ENCODE measurements around the gene SHMT2. TPM values are rescaled to one million over a fixed set of nuclear protein-coding genes. Genes with fewer than 3 reads are reported as not detected.

Gene SHMT2
- total RNA-seq, 4 donors from 2014 or later, result 45.2 to 66.4 (median 55.0) TPM

DNA sequence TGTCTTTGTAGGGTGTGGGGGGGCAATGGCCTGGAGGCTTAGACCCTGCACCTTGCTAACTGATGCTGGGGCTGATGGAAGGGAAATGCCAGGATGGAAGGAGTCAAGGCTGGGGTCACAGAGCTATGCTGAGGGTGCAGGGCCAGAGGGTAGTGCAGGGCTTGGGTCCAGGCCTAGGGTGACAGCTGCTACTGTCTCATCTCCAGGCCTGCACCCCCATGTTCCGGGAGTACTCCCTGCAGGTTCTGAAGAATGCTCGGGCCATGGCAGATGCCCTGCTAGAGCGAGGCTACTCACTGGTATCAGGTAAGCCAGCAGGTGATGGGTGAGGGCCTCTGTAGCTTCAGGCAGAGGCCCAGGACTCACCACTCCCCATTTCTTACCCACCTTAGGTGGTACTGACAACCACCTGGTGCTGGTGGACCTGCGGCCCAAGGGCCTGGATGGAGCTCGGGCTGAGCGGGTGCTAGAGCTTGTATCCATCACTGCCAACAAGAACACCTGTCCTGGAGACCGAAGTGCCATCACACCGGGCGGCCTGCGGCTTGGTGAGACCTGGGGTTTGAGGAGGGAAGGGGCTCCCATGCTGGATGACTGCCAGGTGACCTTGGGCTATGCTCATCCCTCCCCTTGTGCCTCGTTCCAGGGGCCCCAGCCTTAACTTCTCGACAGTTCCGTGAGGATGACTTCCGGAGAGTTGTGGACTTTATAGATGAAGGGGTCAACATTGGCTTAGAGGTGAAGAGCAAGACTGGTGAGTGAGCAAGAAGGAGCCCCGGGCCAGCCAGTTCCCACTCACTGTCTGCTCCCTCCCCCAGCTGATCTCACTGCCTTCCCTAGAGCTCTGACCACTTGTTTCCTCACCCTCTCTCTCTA, 4.1 kb downstream of the SHMT2 start:
- TF ChIP-seq, protein P1, sequence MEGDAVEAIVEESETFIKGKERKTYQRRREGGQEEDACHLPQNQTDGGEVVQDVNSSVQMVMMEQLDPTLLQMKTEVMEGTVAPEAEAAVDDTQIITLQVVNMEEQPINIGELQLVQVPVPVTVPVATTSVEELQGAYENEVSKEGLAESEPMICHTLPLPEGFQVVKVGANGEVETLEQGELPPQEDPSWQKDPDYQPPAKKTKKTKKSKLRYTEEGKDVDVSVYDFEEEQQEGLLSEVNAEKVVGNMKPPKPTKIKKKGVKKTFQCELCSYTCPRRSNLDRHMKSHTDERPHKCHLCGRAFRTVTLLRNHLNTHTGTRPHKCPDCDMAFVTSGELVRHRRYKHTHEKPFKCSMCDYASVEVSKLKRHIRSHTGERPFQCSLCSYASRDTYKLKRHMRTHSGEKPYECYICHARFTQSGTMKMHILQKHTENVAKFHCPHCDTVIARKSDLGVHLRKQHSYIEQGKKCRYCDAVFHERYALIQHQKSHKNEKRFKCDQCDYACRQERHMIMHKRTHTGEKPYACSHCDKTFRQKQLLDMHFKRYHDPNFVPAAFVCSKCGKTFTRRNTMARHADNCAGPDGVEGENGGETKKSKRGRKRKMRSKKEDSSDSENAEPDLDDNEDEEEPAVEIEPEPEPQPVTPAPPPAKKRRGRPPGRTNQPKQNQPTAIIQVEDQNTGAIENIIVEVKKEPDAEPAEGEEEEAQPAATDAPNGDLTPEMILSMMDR (IDR thresholded peaks at IDR 0.05), result no peak
- DNase-seq (ENCODE audit: low spot score) (no peak), ATAC-seq (ENCODE audit: low FRiP score) (no peak)

DNA sequence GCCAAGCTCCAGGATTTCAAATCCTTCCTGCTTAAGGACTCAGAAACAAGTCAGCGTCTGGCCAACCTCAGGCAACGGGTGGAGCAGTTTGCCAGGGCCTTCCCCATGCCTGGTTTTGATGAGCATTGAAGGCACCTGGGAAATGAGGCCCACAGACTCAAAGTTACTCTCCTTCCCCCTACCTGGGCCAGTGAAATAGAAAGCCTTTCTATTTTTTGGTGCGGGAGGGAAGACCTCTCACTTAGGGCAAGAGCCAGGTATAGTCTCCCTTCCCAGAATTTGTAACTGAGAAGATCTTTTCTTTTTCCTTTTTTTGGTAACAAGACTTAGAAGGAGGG, 4.7 kb downstream of the SHMT2 start:
- ATAC-seq (ENCODE audit: low FRiP score) (no peak), DNase-seq (ENCODE audit: low spot score) (no peak)
- TF ChIP-seq, protein P1 (IDR thresholded peaks at IDR 0.05), result no peak

DNA sequence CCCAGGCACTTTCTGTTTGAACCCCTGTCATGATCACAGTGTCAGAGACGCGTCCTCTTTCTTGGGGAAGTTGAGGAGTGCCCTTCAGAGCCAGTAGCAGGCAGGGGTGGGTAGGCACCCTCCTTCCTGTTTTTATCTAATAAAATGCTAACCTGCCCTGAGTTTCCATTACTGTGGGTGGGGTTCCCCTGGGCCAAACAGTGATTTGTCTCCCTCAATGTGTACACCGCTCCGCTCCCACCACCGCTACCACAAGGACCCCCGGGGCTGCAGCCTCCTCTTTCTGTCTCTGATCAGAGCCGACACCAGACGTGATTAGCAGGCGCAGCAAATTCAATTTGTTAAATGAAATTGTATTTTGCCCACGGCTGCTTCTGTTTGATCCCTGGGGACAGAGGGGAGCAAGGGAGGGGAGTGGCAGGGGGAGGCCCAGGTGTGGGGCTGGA, 5.1 kb downstream of the SHMT2 start:
- DNase-seq (ENCODE audit: low spot score) (no peak), ATAC-seq (ENCODE audit: low FRiP score) (no peak)
- TF ChIP-seq, protein P1 (IDR thresholded peaks at IDR 0.05), result no peak

DNA sequence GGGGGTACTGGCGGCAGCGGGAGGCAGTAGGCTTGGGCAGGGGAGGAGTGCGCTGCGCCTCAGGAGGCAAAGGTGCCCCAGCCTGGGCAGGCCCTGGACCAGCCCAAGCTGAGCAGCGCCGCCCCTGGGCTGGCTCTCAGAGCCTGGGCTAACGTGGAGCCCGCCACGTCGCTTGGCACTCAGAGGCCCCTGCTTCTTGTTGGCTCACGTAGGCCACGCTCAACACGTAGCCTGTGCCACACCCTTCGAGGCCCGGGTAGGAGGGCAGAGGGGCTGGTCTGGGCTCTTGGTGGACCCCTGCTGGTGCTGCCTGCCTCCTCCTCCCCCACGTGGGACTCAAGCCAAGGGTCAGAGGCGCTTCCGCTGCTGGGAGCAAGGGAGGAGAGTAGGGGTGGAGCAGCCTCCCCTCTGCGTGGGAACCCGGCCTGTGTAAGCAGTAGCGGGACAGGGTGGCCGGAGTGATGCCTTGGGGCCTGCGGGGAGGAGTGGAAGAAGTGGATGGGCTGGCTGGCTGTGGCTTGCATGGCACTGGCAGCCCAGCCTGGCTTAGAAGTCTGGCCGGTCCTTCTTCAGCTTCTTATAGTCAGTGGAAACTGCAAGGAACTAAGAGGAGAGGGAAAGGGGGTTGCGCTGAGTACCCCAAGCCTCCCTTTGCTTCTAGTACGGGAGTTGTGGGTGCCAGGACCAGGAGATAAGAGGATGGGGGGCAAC, 5.7 kb downstream of the SHMT2 start:
- DNase-seq (ENCODE audit: low spot score) (no peak), ATAC-seq (ENCODE audit: low FRiP score) (no peak)
- TF ChIP-seq, protein P1 (IDR thresholded peaks at IDR 0.05), result no peak

DNA sequence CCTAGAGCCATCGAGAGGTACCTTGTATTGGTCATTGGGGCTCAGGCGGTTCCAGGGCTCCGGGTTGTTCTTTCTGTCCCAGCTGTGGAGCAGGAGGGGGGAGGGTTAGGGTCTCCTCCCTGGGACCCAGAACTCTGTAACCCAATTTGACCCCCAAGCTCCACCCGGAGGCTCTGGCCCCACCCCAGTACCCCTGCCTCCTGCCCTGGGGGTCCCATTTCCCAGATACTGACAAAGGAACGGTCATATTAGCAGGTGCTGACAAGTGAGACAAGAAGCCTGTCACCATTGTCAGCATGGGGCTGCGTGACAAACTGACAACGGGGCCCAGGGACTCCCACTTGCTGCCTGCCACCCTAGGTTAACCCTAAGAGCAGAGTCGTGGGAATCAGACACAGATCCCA, 6.2 kb downstream of the SHMT2 start:
- DNase-seq (ENCODE audit: low spot score) (no peak), ATAC-seq (ENCODE audit: low FRiP score) (no peak)
- TF ChIP-seq, protein P1 (IDR thresholded peaks at IDR 0.05), result no peak

DNA sequence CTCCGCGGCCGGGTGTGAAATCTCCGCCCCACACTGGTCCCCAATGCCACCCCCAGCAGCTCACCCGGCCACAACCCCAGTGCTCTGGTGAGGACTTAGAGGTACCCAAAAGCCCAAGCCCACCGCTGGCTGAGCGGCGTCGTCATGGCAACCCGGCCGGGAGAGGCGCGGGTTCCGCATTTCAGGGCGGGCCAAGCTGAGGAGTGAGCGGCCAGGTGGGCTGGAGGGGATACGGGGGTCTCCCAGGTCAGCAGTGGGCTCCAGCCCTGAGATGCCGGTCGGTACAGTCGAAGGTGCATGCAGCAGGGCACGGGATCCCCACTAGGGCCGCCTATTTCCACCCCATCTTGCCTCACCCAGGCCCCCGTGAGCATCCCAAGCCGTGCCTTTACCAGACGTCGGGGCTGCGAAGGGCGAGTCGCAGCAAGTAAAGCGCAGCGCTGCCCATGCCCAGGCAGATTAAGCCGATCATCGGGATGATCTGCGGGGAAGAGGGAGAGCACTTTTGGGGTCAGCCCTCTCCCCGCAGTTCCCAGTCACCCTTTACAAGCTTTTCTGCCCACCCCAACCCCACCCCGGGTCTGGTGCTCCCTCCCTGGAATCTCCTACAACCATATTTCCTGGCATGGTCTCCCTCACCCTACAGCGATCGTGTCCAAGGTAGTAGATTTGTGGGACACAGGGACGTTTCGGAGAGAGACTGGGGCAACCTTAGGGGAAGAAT, 6.9 kb downstream of the SHMT2 start:
- no peak for DNase-seq (ENCODE audit: low spot score)
- ATAC-seq (ENCODE audit: low FRiP score), result no peak
- TF ChIP-seq, protein P1 (IDR thresholded peaks at IDR 0.05), result no peak
